Measurements from ENCODE around the gene H1-8. TPM values are rescaled to one million over a fixed set of nuclear protein-coding genes. Genes with fewer than 3 reads are reported as not detected.

H1-8 gene
- total and polyA plus RNA-seq, 7 donors, result not detected

- Histone ChIP-seq H3K9me3 (no peaks in the 10 kb centered on the region), H3K4me1 (no peaks in the 10 kb centered on the region), H3K27me3 (ENCODE audit: insufficient read depth in 3 of 3, low read length in 2 of 3) (no peaks in the 10 kb centered on the region), H3K4me3 (no peak overlapping the region), H3K27ac (no peak overlapping the region), H3K36me3 (ENCODE audit: insufficient read depth in 1 of 2, low read depth in 1 of 2) (no peaks in the 10 kb centered on the region)
- TF ChIP-seq CTCF (IDR thresholded peaks at IDR 0.05), result no peak
- 88 to 94% (median 92%) methylated on average over 15 of the region's 15 CpGs for WGBS, 3 donors
- intact Hi-C loops (cut with DNase I), result no loop called here
- no peak for DNase-seq
- ATAC-seq, result no peak
Measured at GRCh38 chr3:129519896-129520715, 22.9 kb upstream of the H1-8 start.

- intact Hi-C loops (cut with DNase I), result no loop called here
- no peak for TF ChIP-seq CTCF (IDR thresholded peaks at IDR 0.05)
- WGBS, 3 donors, result 75 to 88% (median 85%) methylated on average over 4 of the region's 4 CpGs
- ATAC-seq, result no peak
- H3K4me1 ChIP-seq, result no peaks in the 10 kb centered on the region
- H3K27ac ChIP-seq, result no peak overlapping the region
- H3K4me3 ChIP-seq, result no peak overlapping the region
- H3K27me3 ChIP-seq (ENCODE audit: insufficient read depth in 3 of 3, low read length in 2 of 3), result no peaks in the 10 kb centered on the region
- H3K36me3 ChIP-seq (ENCODE audit: insufficient read depth in 1 of 2, low read depth in 1 of 2), result no peaks in the 10 kb centered on the region
- DNase-seq, result no peak
- H3K9me3 ChIP-seq, result no peaks in the 10 kb centered on the region
Measured at GRCh38 chr3:129520960-129521359, 22.0 kb upstream of the H1-8 start.

GRCh38 chr3:129521611-129522010 lies 21.4 kb upstream of the H1-8 start:
- 68 to 77% (median 71%) methylated on average over 8 of the region's 8 CpGs for WGBS, 3 donors
- Histone ChIP-seq H3K27ac (no peak overlapping the region), H3K9me3 (no peaks in the 10 kb centered on the region), H3K4me1 (no peaks in the 10 kb centered on the region), H3K4me3 (no peak overlapping the region), H3K27me3 (ENCODE audit: insufficient read depth in 3 of 3, low read length in 2 of 3) (no peaks in the 10 kb centered on the region), H3K36me3 (ENCODE audit: insufficient read depth in 1 of 2, low read depth in 1 of 2) (no peaks in the 10 kb centered on the region)
- TF ChIP-seq CTCF (IDR thresholded peaks at IDR 0.05), result no peak
- intact Hi-C loops (cut with DNase I), result no loop called here
- DNase-seq, result no peak
- ATAC-seq, result no peak

GRCh38 chr3:129522953-129523352 lies 20.0 kb upstream of the H1-8 start:
- Histone ChIP-seq H3K36me3 (ENCODE audit: insufficient read depth in 1 of 2, low read depth in 1 of 2) (no peaks in the 10 kb centered on the region), H3K27ac (no peak overlapping the region), H3K27me3 (ENCODE audit: insufficient read depth in 3 of 3, low read length in 2 of 3) (no peaks in the 10 kb centered on the region), H3K4me3 (no peak overlapping the region), H3K9me3 (no peaks in the 10 kb centered on the region), H3K4me1 (no peaks in the 10 kb centered on the region)
- TF ChIP-seq CTCF (IDR thresholded peaks at IDR 0.05), result no peak
- ATAC-seq (no peak), DNase-seq (no peak)
- WGBS, 3 donors, result 90 to 96% (median 93%) methylated on average over 5 of the region's 5 CpGs
- intact Hi-C loops (cut with DNase I), result no loop called here

- intact Hi-C loops (cut with DNase I), result no loop called here
- 72 to 81% (median 78%) methylated on average over 4 of the region's 4 CpGs for WGBS, 3 donors
- Histone ChIP-seq H3K4me3 (no peak overlapping the region), H3K27ac (no peak overlapping the region), H3K36me3 (ENCODE audit: insufficient read depth in 1 of 2, low read depth in 1 of 2) (no peaks in the 10 kb centered on the region), H3K27me3 (ENCODE audit: insufficient read depth in 3 of 3, low read length in 2 of 3) (no peaks in the 10 kb centered on the region), H3K4me1 (no peaks in the 10 kb centered on the region), H3K9me3 (no peaks in the 10 kb centered on the region)
- DNase-seq (no peak), ATAC-seq (no peak)
- no peak for TF ChIP-seq CTCF (IDR thresholded peaks at IDR 0.05)
Measured at GRCh38 chr3:129524081-129524480, 18.9 kb upstream of the H1-8 start.

All from psoas muscle (tissue), 8 donors.